Colonic mucosa (tissue), 4 donors: ENCODE results near the gene ARSK. TPM values are rescaled to one million over a fixed set of nuclear protein-coding genes. Genes with fewer than 3 reads are reported as not detected.
A peak's percentile ranks its signal among the peaks of the same experiment; 100 is the strongest.

Source experiments
- DNase-seq: peaks from one replicate; pipeline ENCODE4 v3.0.0-alpha.2; 2020
- H3K27ac ChIP-seq: fragments of 200-600 bp; one replicate; pipeline ENCODE4 v1.8.0; 2021
- H3K27me3 ChIP-seq: fragments of 200-600 bp; one replicate; pipeline ENCODE4 v1.8.0; 2021
- H3K36me3 ChIP-seq: fragments of 200-600 bp; one replicate; pipeline ENCODE4 v1.8.0; 2021
- H3K4me1 ChIP-seq: fragments of 200-600 bp; one replicate; pipeline ENCODE4 v1.8.0; 2021; ENCODE audit warnings: mild to moderate bottlenecking
- H3K4me3 ChIP-seq: fragments of 200-600 bp; one replicate; pipeline ENCODE4 v1.8.0; 2021
- H3K9ac ChIP-seq, 2 donors: one replicate each; pipeline ENCODE4 v1.7.0; 2013; ENCODE audit warnings: control low read depth in 2 of 2, low read depth in 2 of 2, low read length in 2 of 2
- H3K9me3 ChIP-seq: fragments of 200-600 bp; one replicate; pipeline ENCODE4 v1.8.0; 2021
- CTCF ChIP-seq: fragments of 200-600 bp; IDR thresholded peaks from one replicate; pipeline ENCODE4 v1.8.0; 2022; ENCODE audit warnings: antibody characterized with exemption, mild to moderate bottlenecking
- intact Hi-C: fragments of 100-400 bp; cut with DNase I; formaldehyde crosslinking; loops from one replicate; pipeline ENCODE4 v1.14.1; 2022
- total RNA-seq, 2 donors: library from RNA; stranded (reverse); fragmentation: NEBNext Ultra II Directional in 1 of 2; extraction: Animal tissue kit (Norgen Biotek cat#: 25700) in 1 of 2; gene quantifications; one replicate each; pipeline ENCODE4 v1.2.1, GENCODE V29; 2021
- donor health status: healthy.
- donor health status: DM: no; HTN: no; CAD: no.
- donor health status: DM: no; HTN: no; CAD: no.

ARSK gene
- total RNA-seq, 2 donors from 2014 or later: 3.7 to 4.3 TPM

DNA sequence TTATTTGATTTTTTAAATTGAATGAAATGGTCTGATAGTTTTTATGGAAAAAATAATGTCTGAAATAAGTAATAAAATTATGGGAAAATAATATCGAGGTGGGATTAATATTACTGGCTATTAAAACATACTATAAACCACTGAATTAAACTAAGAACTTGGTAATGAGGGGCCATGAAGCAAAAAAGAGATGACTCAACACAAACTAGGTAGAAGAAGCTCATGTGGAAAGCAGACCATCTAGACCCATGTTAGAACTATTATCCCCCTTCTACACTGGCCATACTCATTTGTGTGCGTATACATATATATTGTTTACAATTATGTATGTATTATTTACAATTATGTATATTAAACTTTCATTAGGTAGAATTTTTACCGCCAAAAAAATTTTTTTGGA, 56.5 kb downstream of the ARSK start:
- no peak overlapping the region for H3K4me3 ChIP-seq
- H3K27ac ChIP-seq: no peak overlapping the region
- H3K27me3 ChIP-seq: no peaks in the 10 kb centered on the region
- intact Hi-C loops: no loop called here
- no peaks in the 10 kb centered on the region for H3K36me3 ChIP-seq
- no peak for TF ChIP-seq CTCF
- H3K9me3 ChIP-seq: no peaks in the 10 kb centered on the region
- H3K4me1 ChIP-seq: no peaks in the 10 kb centered on the region
- no peak overlapping the region for H3K9ac ChIP-seq
- no peak for DNase-seq

- Histone ChIP-seq H3K9ac (no peak overlapping the region), H3K27me3 (no peaks in the 10 kb centered on the region), H3K4me1 (no peaks in the 10 kb centered on the region), H3K4me3 (no peak overlapping the region), H3K9me3 (no peaks in the 10 kb centered on the region), H3K36me3 (no peaks in the 10 kb centered on the region), H3K27ac (no peak overlapping the region)
- intact Hi-C loops: no loop called here
- no peak for DNase-seq
- no peak for TF ChIP-seq CTCF
Measured at GRCh38 chr5:95613514-95613913, 58.6 kb downstream of the ARSK start.

GRCh38 chr5:95615164-95615467, 60.2 kb downstream of the ARSK start:
- TF ChIP-seq CTCF: no peak
- H3K9me3 ChIP-seq: no peaks in the 10 kb centered on the region
- no peak overlapping the region for H3K27ac ChIP-seq
- H3K9ac ChIP-seq: no peak overlapping the region
- H3K27me3 ChIP-seq: no peaks in the 10 kb centered on the region
- no peak overlapping the region for H3K4me3 ChIP-seq
- no peaks in the 10 kb centered on the region for H3K36me3 ChIP-seq
- peaks cover 4% of the 10 kb centered on the region for H3K4me1 ChIP-seq
- no peak for DNase-seq
- intact Hi-C loops: no loop called here

- Histone ChIP-seq H3K4me1 (peaks cover 4% of the 10 kb centered on the region), H3K36me3 (no peaks in the 10 kb centered on the region), H3K9me3 (no peaks in the 10 kb centered on the region), H3K27ac (no peak overlapping the region), H3K9ac (no peak overlapping the region), H3K27me3 (no peaks in the 10 kb centered on the region), H3K4me3 (no peak overlapping the region)
- TF ChIP-seq CTCF: no peak
- no peak for DNase-seq
- intact Hi-C loops: no loop called here
Measured at GRCh38 chr5:95617057-95617456, 62.2 kb downstream of the ARSK start.

- Histone ChIP-seq H3K27me3 (no peaks in the 10 kb centered on the region), H3K27ac (no peak overlapping the region), H3K36me3 (no peaks in the 10 kb centered on the region), H3K9me3 (no peaks in the 10 kb centered on the region), H3K4me1 (peaks cover 4% of the 10 kb centered on the region), H3K4me3 (no peak overlapping the region), H3K9ac (peak overlapping the region in 1 of 2 donors; percentile 72)
- no peak for TF ChIP-seq CTCF
- intact Hi-C loops: no loop called here
- DNase-seq: no peak
Measured at GRCh38 chr5:95619096-95619495, 64.2 kb downstream of the ARSK start.

- DNase-seq: no peak
- Histone ChIP-seq H3K9me3 (no peaks in the 10 kb centered on the region), H3K4me1 (peaks cover 4% of the 10 kb centered on the region), H3K27me3 (no peaks in the 10 kb centered on the region), H3K36me3 (no peaks in the 10 kb centered on the region), H3K4me3 (peak overlapping the region; percentile 66), H3K27ac (no peak overlapping the region), H3K9ac (peak overlapping the region; percentile 57 to 72)
- intact Hi-C loops: no loop called here
- TF ChIP-seq CTCF: no peak
Measured at GRCh38 chr5:95619514-95620029, 64.7 kb downstream of the ARSK start.
